ENCODE measurements around the gene SMIM17. TPM values are rescaled to one million over a fixed set of nuclear protein-coding genes. Genes with fewer than 3 reads are reported as not detected.

Gene SMIM17
- total RNA-seq, 1 experiment from 2014 or later = not detected

DNA sequence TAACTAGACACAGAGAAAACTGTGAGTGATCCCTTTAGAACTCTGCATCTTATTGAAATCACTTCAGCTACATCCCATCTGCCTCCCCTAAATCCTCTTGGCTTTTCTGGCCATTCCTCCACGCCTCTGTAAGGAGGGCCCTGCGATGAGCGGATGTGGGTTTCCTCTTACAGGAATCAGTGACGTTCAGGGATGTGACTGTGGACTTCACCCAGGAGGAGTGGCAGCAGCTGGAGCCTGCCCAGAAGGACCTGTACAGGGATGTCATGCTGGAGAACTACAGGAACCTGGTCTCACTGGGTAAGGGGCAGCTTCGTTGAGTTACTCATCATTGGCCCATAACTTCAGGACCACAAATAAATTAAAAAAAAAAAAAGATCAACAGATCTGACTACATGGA, 29.3 kb upstream of the SMIM17 start:
- Histone ChIP-seq H3K9me3 (ENCODE audit: control insufficient read depth in 1 of 2, insufficient read depth in 1 of 2, low read depth in 1 of 2, low read length in 2 of 2) (peaks cover 16 to 22% of the 10 kb centered on the region in 2 experiments; a peak in 2 of 4 replicates), H4K20me1 (ENCODE audit: insufficient read depth) (no peaks in the 10 kb centered on the region), H3K4me1 (ENCODE audit: control insufficient read depth in 1 of 2, insufficient read depth in 2 of 2, low read length in 2 of 2) (no peaks in the 10 kb centered on the region), H3K27me3 (ENCODE audit: insufficient read depth, low read length) (no peaks in the 10 kb centered on the region), H3K9ac (ENCODE audit: low read length) (no peak overlapping the region), H3K36me3 (ENCODE audit: control insufficient read depth in 1 of 2, insufficient read depth in 2 of 2, low read length in 2 of 2) (no peaks in the 10 kb centered on the region), H3K4me2 (ENCODE audit: low read length) (no peak overlapping the region), H3K79me2 (ENCODE audit: insufficient read depth, low read length) (no peaks in the 10 kb centered on the region), H3K4me3 (replicated peaks in 1 of 2; ENCODE audit: low read depth in 1 of 2, low read length in 2 of 2) (no peak overlapping the region), H3K9me2 (ENCODE audit: insufficient read depth) (no peaks in the 10 kb centered on the region), H3K27ac (ENCODE audit: low read depth, low read length) (no peak overlapping the region), H2AFZ (ENCODE audit: low read depth, low read length, poor library complexity, severe bottlenecking) (no peak overlapping the region)
- ChIA-PET RAD21 (ENCODE audit: low non-redundant PET in 1 of 2, low total read pairs in 2 of 2, uncharacterized antibody in 2 of 2, unreplicated experiment in 2 of 2) (no interaction called here), POLR2A (no interaction called here), CTCF (no interaction called here)
- no peak for TF ChIP-seq CBX3 (IDR thresholded peaks at IDR 0.05; ENCODE audit: low read depth)
- TF ChIP-seq CEBPB (IDR thresholded peaks at IDR 0.05; ENCODE audit: low read depth) = no peak
- TF ChIP-seq, protein P1, sequence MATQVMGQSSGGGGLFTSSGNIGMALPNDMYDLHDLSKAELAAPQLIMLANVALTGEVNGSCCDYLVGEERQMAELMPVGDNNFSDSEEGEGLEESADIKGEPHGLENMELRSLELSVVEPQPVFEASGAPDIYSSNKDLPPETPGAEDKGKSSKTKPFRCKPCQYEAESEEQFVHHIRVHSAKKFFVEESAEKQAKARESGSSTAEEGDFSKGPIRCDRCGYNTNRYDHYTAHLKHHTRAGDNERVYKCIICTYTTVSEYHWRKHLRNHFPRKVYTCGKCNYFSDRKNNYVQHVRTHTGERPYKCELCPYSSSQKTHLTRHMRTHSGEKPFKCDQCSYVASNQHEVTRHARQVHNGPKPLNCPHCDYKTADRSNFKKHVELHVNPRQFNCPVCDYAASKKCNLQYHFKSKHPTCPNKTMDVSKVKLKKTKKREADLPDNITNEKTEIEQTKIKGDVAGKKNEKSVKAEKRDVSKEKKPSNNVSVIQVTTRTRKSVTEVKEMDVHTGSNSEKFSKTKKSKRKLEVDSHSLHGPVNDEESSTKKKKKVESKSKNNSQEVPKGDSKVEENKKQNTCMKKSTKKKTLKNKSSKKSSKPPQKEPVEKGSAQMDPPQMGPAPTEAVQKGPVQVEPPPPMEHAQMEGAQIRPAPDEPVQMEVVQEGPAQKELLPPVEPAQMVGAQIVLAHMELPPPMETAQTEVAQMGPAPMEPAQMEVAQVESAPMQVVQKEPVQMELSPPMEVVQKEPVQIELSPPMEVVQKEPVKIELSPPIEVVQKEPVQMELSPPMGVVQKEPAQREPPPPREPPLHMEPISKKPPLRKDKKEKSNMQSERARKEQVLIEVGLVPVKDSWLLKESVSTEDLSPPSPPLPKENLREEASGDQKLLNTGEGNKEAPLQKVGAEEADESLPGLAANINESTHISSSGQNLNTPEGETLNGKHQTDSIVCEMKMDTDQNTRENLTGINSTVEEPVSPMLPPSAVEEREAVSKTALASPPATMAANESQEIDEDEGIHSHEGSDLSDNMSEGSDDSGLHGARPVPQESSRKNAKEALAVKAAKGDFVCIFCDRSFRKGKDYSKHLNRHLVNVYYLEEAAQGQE (IDR thresholded peaks at IDR 0.05; ENCODE audit: low read depth) = no peak
- no peak for TF ChIP-seq SRF (IDR thresholded peaks at IDR 0.05; ENCODE audit: low read depth)
- no peak for TF ChIP-seq POLR2AphosphoS5 (IDR thresholded peaks at IDR 0.05; ENCODE audit: low read depth, low read length)
- intact Hi-C loops (cut with micrococcal nuclease) = no loop called here
- no TSS peak for BruUV-seq (replicated peaks)
- ATAC-seq (no peak), DNase-seq (ENCODE audit: low read depth, low spot score) (no peak)

DNA sequence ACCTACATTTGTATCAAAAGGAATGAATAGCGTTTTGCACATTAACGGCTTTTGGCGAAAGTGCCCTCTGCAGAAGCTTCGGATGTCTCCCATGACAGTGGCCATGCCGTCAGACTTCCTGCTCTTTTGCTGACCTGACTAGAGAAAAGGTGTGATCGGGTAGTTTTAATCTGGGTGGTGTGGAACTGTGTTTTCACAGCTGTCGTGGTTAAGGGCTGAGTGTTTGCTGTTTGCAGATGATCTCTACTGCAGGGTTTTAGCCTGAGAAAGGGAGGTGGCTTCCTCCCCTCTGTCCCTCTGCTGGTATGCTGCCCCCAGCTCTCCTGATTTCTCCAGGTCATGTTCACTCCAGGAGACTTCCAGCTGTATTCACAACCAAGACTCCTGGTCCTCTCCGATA, 25.4 kb upstream of the SMIM17 start:
- intact Hi-C loops (cut with micrococcal nuclease) = no loop called here
- Histone ChIP-seq H4K20me1 (ENCODE audit: insufficient read depth) (no peaks in the 10 kb centered on the region), H3K9ac (ENCODE audit: low read length) (no peak overlapping the region), H3K4me2 (ENCODE audit: low read length) (no peak overlapping the region), H3K9me3 (ENCODE audit: control insufficient read depth in 1 of 2, insufficient read depth in 1 of 2, low read depth in 1 of 2, low read length in 2 of 2) (peaks cover 11 to 30% of the 10 kb centered on the region in 2 experiments; a peak in 2 of 4 replicates), H3K4me3 (replicated peaks in 1 of 2; ENCODE audit: low read depth in 1 of 2, low read length in 2 of 2) (no peak overlapping the region), H3K27ac (ENCODE audit: low read depth, low read length) (no peak overlapping the region), H2AFZ (ENCODE audit: low read depth, low read length, poor library complexity, severe bottlenecking) (no peak overlapping the region), H3K4me1 (ENCODE audit: control insufficient read depth in 1 of 2, insufficient read depth in 2 of 2, low read length in 2 of 2) (no peaks in the 10 kb centered on the region), H3K9me2 (ENCODE audit: insufficient read depth) (no peaks in the 10 kb centered on the region), H3K36me3 (ENCODE audit: control insufficient read depth in 1 of 2, insufficient read depth in 2 of 2, low read length in 2 of 2) (no peaks in the 10 kb centered on the region), H3K27me3 (ENCODE audit: insufficient read depth, low read length) (no peaks in the 10 kb centered on the region), H3K79me2 (ENCODE audit: insufficient read depth, low read length) (no peaks in the 10 kb centered on the region)
- CTCF ChIA-PET = no interaction called here
- DNase-seq (ENCODE audit: low read depth, low spot score) (no peak), ATAC-seq (no peak)
- RAD21 ChIA-PET (ENCODE audit: low non-redundant PET in 1 of 2, low total read pairs in 2 of 2, uncharacterized antibody in 2 of 2, unreplicated experiment in 2 of 2) = no interaction called here
- POLR2A ChIA-PET = no interaction called here
- no TSS peak for BruUV-seq (replicated peaks)
- TF ChIP-seq ELF1 (IDR thresholded peaks at IDR 0.05; ENCODE audit: borderline replicate concordance, low read depth) (no peak), EGR1 (IDR thresholded peaks at IDR 0.05; ENCODE audit: low read depth) (no peak), ZNF274 (IDR thresholded peaks at IDR 0.05; ENCODE audit: low read depth, low read length) (no peak), FOSL1 (IDR thresholded peaks at IDR 0.05; ENCODE audit: low read depth) (no peak), POLR2AphosphoS5 (IDR thresholded peaks at IDR 0.05; ENCODE audit: low read depth, low read length) (no peak), SIN3A (IDR thresholded peaks at IDR 0.05; ENCODE audit: low read depth) (no peak), RAD21 (IDR thresholded peaks at IDR 0.05; ENCODE audit: low read depth) (no peak)
- TF ChIP-seq, protein P2, sequence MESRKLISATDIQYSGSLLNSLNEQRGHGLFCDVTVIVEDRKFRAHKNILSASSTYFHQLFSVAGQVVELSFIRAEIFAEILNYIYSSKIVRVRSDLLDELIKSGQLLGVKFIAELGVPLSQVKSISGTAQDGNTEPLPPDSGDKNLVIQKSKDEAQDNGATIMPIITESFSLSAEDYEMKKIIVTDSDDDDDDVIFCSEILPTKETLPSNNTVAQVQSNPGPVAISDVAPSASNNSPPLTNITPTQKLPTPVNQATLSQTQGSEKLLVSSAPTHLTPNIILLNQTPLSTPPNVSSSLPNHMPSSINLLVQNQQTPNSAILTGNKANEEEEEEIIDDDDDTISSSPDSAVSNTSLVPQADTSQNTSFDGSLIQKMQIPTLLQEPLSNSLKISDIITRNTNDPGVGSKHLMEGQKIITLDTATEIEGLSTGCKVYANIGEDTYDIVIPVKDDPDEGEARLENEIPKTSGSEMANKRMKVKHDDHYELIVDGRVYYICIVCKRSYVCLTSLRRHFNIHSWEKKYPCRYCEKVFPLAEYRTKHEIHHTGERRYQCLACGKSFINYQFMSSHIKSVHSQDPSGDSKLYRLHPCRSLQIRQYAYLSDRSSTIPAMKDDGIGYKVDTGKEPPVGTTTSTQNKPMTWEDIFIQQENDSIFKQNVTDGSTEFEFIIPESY (IDR thresholded peaks at IDR 0.05; ENCODE audit: extremely low read depth, insufficient replicate concordance, low read length) = no peak
- TF ChIP-seq, protein P1 (IDR thresholded peaks at IDR 0.05; ENCODE audit: low read depth) = no peak

All from HCT116 (cell line).